ENCODE data around the gene FAM161B. TPM values are rescaled to one million over a fixed set of nuclear protein-coding genes. Genes with fewer than 3 reads are reported as not detected.
"Not testable (repeated sequence)": the region's sequence is repeated elsewhere in the genome, so short reads cannot be mapped to it uniquely, and the experiment has no call there.

Gene FAM161B
- total RNA-seq, 2 donors from 2014 or later, result 2.9 to 4.5 TPM

GRCh38 chr14:73935666-73936065, 14.2 kb downstream of the FAM161B start:
- H3K9me3 ChIP-seq, result no peaks in the 10 kb centered on the region
- H3K4me1 ChIP-seq (ENCODE audit: control insufficient read depth in 1 of 2, low read depth in 2 of 2), result no peaks in the 10 kb centered on the region
- H3K27me3 ChIP-seq (replicated peaks; ENCODE audit: insufficient read depth), result no peaks in the 10 kb centered on the region
- H3K27ac ChIP-seq, result no peak overlapping the region
- H3K4me3 ChIP-seq, result no peak overlapping the region
- no peak for ATAC-seq (ENCODE audit: insufficient number of reproducible peaks, low FRiP score, low read depth)
- peaks cover 36% of the 10 kb centered on the region for H3K36me3 ChIP-seq
- TF ChIP-seq CTCF (IDR thresholded peaks at IDR 0.05), result peak; percentile 18
- DNase-seq (ENCODE audit: low spot score), result no peak

- H3K9me3 ChIP-seq, result no peaks in the 10 kb centered on the region
- H3K27me3 ChIP-seq (replicated peaks; ENCODE audit: insufficient read depth), result no peaks in the 10 kb centered on the region
- H3K4me3 ChIP-seq, result no peak overlapping the region
- H3K27ac ChIP-seq, result no peak overlapping the region
- peaks cover 79% of the 10 kb centered on the region for H3K36me3 ChIP-seq
- ATAC-seq (ENCODE audit: insufficient number of reproducible peaks, low FRiP score, low read depth) (no peak), DNase-seq (ENCODE audit: low spot score) (no peak)
- TF ChIP-seq CTCF (IDR thresholded peaks at IDR 0.05), result no peak
- H3K4me1 ChIP-seq (ENCODE audit: control insufficient read depth in 1 of 2, low read depth in 2 of 2), result no peaks in the 10 kb centered on the region
Measured at GRCh38 chr14:73924337-73924736, 25.6 kb downstream of the FAM161B start.

GRCh38 chr14:73919457-73919856, 30.4 kb downstream of the FAM161B start:
- not testable (repeated sequence) for ATAC-seq (ENCODE audit: insufficient number of reproducible peaks, low FRiP score, low read depth); DNase-seq (ENCODE audit: low spot score); H3K27ac ChIP-seq; H3K9me3 ChIP-seq; H3K4me1 ChIP-seq (ENCODE audit: control insufficient read depth in 1 of 2, low read depth in 2 of 2); H3K27me3 ChIP-seq (replicated peaks; ENCODE audit: insufficient read depth); H3K4me3 ChIP-seq
- H3K36me3 ChIP-seq, result peaks cover 42% of the 10 kb centered on the region

GRCh38 chr14:73916324-73916723, 33.6 kb downstream of the FAM161B start:
- Histone ChIP-seq H3K36me3 (peaks cover 14% of the 10 kb centered on the region), H3K4me3 (no peak overlapping the region), H3K9me3 (no peaks in the 10 kb centered on the region), H3K27me3 (replicated peaks; ENCODE audit: insufficient read depth) (no peaks in the 10 kb centered on the region), H3K27ac (no peak overlapping the region), H3K4me1 (ENCODE audit: control insufficient read depth in 1 of 2, low read depth in 2 of 2) (no peaks in the 10 kb centered on the region)
- ATAC-seq (ENCODE audit: insufficient number of reproducible peaks, low FRiP score, low read depth) (no peak), DNase-seq (ENCODE audit: low spot score) (no peak)
- TF ChIP-seq CTCF (IDR thresholded peaks at IDR 0.05), result no peak

- no peak for TF ChIP-seq CTCF (IDR thresholded peaks at IDR 0.05)
- Histone ChIP-seq H3K9me3 (no peaks in the 10 kb centered on the region), H3K4me1 (ENCODE audit: control insufficient read depth in 1 of 2, low read depth in 2 of 2) (no peaks in the 10 kb centered on the region), H3K27me3 (replicated peaks; ENCODE audit: insufficient read depth) (no peaks in the 10 kb centered on the region), H3K36me3 (peaks cover 17% of the 10 kb centered on the region), H3K27ac (no peak overlapping the region), H3K4me3 (no peak overlapping the region)
- no peak for ATAC-seq (ENCODE audit: insufficient number of reproducible peaks, low FRiP score, low read depth)
- DNase-seq (ENCODE audit: low spot score), result no peak
Measured at GRCh38 chr14:73913256-73913655, 36.6 kb downstream of the FAM161B start.

GRCh38 chr14:73909681-73910080, 40.2 kb downstream of the FAM161B start:
- no peak overlapping the region for H3K4me3 ChIP-seq
- TF ChIP-seq CTCF (IDR thresholded peaks at IDR 0.05), result no peak
- no peak overlapping the region for H3K27ac ChIP-seq
- H3K9me3 ChIP-seq, result no peaks in the 10 kb centered on the region
- DNase-seq (ENCODE audit: low spot score) (no peak), ATAC-seq (ENCODE audit: insufficient number of reproducible peaks, low FRiP score, low read depth) (no peak)
- peaks cover 41% of the 10 kb centered on the region for H3K36me3 ChIP-seq
- H3K27me3 ChIP-seq (replicated peaks; ENCODE audit: insufficient read depth), result no peaks in the 10 kb centered on the region
- no peaks in the 10 kb centered on the region for H3K4me1 ChIP-seq (ENCODE audit: control insufficient read depth in 1 of 2, low read depth in 2 of 2)
